ENCODE data around the gene SHISA5. TPM values are rescaled to one million over a fixed set of nuclear protein-coding genes. Genes with fewer than 3 reads are reported as not detected.

The SHISA5 gene
- total RNA-seq, 4 donors from 2014 or later = 17.0 to 31.6 (median 23.4) TPM

DNA sequence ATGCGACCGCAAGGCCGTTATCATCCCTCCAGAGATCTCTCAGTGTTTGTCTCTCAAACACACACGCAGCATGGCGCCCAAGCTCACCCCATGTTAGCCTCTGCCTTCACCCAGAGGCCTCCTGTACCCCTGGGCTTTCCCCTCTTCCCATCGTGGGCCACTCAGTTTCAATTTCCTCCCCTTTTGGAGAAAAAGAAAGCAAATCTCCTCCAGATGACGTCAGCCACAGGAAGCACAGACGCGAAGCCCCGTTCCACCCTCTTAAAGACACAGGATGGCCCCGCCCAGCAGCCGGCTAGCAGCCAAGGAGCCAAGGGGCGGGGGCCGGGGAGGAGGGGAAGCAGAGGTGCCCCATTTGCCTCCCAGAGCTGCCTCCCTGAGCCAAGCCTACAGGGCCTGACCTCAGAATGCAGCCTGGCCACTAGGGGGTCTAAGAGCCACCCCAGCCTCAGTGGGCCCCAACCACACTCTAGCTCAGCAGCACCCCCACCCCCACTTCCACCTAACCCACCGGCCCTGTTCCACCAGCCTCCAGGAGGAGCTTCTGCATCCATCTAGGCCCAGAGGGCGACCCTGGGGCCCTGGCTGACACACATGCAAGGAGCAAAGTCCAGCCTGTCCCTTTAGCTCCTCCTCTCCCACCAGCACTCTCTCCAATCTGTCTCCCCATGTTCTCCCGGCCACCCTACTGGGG lies 30.9 kb downstream of the SHISA5 start:
- H3K27ac ChIP-seq = peak overlapping the region; percentile 87 to 100 (median 90)
- H3K4me3 ChIP-seq = peak overlapping the region; percentile 62 to 79 (median 65)
- peak; percentile 78 to 81 for ATAC-seq
- in situ Hi-C loops (cut with MboI; ENCODE audit: low sequenced_read_pairs in 4 of 4) = no loop called here
- DNase-seq = peak; percentile 66 to 75
- TF ChIP-seq, protein P1, sequence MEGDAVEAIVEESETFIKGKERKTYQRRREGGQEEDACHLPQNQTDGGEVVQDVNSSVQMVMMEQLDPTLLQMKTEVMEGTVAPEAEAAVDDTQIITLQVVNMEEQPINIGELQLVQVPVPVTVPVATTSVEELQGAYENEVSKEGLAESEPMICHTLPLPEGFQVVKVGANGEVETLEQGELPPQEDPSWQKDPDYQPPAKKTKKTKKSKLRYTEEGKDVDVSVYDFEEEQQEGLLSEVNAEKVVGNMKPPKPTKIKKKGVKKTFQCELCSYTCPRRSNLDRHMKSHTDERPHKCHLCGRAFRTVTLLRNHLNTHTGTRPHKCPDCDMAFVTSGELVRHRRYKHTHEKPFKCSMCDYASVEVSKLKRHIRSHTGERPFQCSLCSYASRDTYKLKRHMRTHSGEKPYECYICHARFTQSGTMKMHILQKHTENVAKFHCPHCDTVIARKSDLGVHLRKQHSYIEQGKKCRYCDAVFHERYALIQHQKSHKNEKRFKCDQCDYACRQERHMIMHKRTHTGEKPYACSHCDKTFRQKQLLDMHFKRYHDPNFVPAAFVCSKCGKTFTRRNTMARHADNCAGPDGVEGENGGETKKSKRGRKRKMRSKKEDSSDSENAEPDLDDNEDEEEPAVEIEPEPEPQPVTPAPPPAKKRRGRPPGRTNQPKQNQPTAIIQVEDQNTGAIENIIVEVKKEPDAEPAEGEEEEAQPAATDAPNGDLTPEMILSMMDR (IDR thresholded peaks at IDR 0.05 in 4 of 5, conservative IDR thresholded peaks at IDR 0.05 in 1 of 5) = peak; percentile 22 to 56 (median 42)
- peak; percentile 45 to 76 for TF ChIP-seq POLR2A (IDR thresholded peaks at IDR 0.05)
- H3K36me3 ChIP-seq = peaks cover 0 to 9% of the 10 kb centered on the region in 2 donors
- H3K27me3 ChIP-seq = no peaks in the 10 kb centered on the region
- H3K4me1 ChIP-seq = peaks cover 30 to 31% of the 10 kb centered on the region in 2 donors
- intact Hi-C loops (cut with DNase I; ENCODE audit: low total_unique reads) = no loop called here
- H3K9me3 ChIP-seq = no peaks in the 10 kb centered on the region

GRCh38 chr3:48472673-48472922 lies 31.4 kb downstream of the SHISA5 start:
- DNase-seq (no peak), ATAC-seq (peak in 1 of 2 donors; percentile 35)

DNA sequence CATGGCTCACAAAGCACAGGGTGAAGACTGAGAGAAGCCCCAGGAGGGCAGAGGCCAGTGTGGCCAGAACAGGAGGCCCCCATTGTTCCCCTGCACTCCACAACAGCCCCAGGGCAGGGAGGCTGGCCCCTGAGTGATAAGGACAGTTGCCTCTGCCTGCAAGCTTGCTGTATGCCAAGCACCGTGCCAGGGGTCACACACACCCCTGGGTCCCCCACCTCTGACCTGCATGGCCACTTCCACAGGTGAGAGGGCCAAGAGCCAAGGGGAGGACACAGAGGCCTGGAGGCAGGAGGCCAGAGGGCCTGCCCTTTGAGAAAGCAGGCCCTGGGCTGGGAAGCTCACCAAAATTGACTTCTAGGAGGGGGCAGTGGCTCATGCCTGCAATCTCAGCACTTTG lies 33.7 kb downstream of the SHISA5 start:
- ATAC-seq (no peak), DNase-seq (no peak)
- H3K36me3 ChIP-seq = peaks cover 0 to 10% of the 10 kb centered on the region in 2 donors
- no peak overlapping the region for H3K4me3 ChIP-seq
- H3K4me1 ChIP-seq = peaks cover 50 to 52% of the 10 kb centered on the region in 2 donors
- TF ChIP-seq, protein P1 (IDR thresholded peaks at IDR 0.05 in 4 of 5, conservative IDR thresholded peaks at IDR 0.05 in 1 of 5) = no peak
- no peak for TF ChIP-seq POLR2A (IDR thresholded peaks at IDR 0.05)
- peak overlapping the region in 3 of 4 donors; percentile 23 to 100 (median 55) for H3K27ac ChIP-seq
- H3K27me3 ChIP-seq = no peaks in the 10 kb centered on the region
- in situ Hi-C loops (cut with MboI; ENCODE audit: low sequenced_read_pairs in 4 of 4) = no loop called here
- intact Hi-C loops (cut with DNase I; ENCODE audit: low total_unique reads) = no loop called here
- H3K9me3 ChIP-seq = no peaks in the 10 kb centered on the region

More at GRCh38 chr3:48472673-48472922, 31.4 kb downstream of the SHISA5 start:
- Histone ChIP-seq H3K27ac (peak overlapping the region; percentile 87 to 100 (median 90)), H3K4me3 (peak overlapping the region; percentile 62 to 79 (median 65)), H3K4me1 (peaks cover 35 to 36% of the 10 kb centered on the region in 2 donors), H3K9me3 (no peaks in the 10 kb centered on the region), H3K27me3 (no peaks in the 10 kb centered on the region), H3K36me3 (peaks cover 0 to 10% of the 10 kb centered on the region in 2 donors)
- in situ Hi-C loops (cut with MboI; ENCODE audit: low sequenced_read_pairs in 4 of 4) = no loop called here
- TF ChIP-seq, protein P1 (IDR thresholded peaks at IDR 0.05 in 4 of 5, conservative IDR thresholded peaks at IDR 0.05 in 1 of 5) = no peak
- TF ChIP-seq POLR2A (IDR thresholded peaks at IDR 0.05) = no peak
- intact Hi-C loops (cut with DNase I; ENCODE audit: low total_unique reads) = no loop called here

GRCh38 chr3:48469046-48469915 lies 34.7 kb downstream of the SHISA5 start:
- H3K9me3 ChIP-seq = no peaks in the 10 kb centered on the region
- peaks cover 55 to 57% of the 10 kb centered on the region in 2 donors for H3K4me1 ChIP-seq
- in situ Hi-C loops (cut with MboI; ENCODE audit: low sequenced_read_pairs in 4 of 4) (loop anchor here in 2 of 4 donors (5.0 to 10.0 kb wide), 2 partner anchors 76 to 88 kb away; partner anchors contain the start of gene PFKFB4 (in 1 of the 2)), intact Hi-C loops (cut with DNase I; ENCODE audit: low total_unique reads) (loop anchor here (5.0 kb wide), 2 partner anchors 138 to 218 kb away; partner anchors contain the start of genes NCKIPSD and UQCRC1)
- ATAC-seq (no peak), DNase-seq (peak in 1 of 2 donors; percentile 17)
- H3K36me3 ChIP-seq = peaks cover 0 to 10% of the 10 kb centered on the region in 2 donors
- H3K27ac ChIP-seq = peak overlapping the region in 2 of 4 donors; percentile 100
- no peaks in the 10 kb centered on the region for H3K27me3 ChIP-seq
- no peak for TF ChIP-seq POLR2A (IDR thresholded peaks at IDR 0.05)
- H3K4me3 ChIP-seq = no peak overlapping the region

Data from gastrocnemius medialis (tissue), 4 donors.